VCaP (cell line): ENCODE results near the gene CEMIP.
A peak's percentile ranks its signal among the peaks of the same experiment; 100 is the strongest.

Experiments used
- H3K27ac ChIP-seq: fragments of 450-650 bp; 2 replicates; pipeline ENCODE4 v1.5.1; 2017
- TF ChIP-seq, protein P1 (sequence below): fragments of 450-650 bp; conservative IDR thresholded peaks from 2 replicates; pipeline ENCODE4 v1.5.1; 2017; ENCODE audit warnings: mild to moderate bottlenecking, moderate library complexity

CEMIP gene, protein sequence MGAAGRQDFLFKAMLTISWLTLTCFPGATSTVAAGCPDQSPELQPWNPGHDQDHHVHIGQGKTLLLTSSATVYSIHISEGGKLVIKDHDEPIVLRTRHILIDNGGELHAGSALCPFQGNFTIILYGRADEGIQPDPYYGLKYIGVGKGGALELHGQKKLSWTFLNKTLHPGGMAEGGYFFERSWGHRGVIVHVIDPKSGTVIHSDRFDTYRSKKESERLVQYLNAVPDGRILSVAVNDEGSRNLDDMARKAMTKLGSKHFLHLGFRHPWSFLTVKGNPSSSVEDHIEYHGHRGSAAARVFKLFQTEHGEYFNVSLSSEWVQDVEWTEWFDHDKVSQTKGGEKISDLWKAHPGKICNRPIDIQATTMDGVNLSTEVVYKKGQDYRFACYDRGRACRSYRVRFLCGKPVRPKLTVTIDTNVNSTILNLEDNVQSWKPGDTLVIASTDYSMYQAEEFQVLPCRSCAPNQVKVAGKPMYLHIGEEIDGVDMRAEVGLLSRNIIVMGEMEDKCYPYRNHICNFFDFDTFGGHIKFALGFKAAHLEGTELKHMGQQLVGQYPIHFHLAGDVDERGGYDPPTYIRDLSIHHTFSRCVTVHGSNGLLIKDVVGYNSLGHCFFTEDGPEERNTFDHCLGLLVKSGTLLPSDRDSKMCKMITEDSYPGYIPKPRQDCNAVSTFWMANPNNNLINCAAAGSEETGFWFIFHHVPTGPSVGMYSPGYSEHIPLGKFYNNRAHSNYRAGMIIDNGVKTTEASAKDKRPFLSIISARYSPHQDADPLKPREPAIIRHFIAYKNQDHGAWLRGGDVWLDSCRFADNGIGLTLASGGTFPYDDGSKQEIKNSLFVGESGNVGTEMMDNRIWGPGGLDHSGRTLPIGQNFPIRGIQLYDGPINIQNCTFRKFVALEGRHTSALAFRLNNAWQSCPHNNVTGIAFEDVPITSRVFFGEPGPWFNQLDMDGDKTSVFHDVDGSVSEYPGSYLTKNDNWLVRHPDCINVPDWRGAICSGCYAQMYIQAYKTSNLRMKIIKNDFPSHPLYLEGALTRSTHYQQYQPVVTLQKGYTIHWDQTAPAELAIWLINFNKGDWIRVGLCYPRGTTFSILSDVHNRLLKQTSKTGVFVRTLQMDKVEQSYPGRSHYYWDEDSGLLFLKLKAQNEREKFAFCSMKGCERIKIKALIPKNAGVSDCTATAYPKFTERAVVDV (N-terminal part only)

GRCh38 chr15:80778964-80779657, at the start of gene CEMIP:
Gene CEMIP, plus strand, starts transcription at chr15:80779370. Its CDS starts 94,510 bp downstream, at chr15:80873880.
- peak within 1 kb of the TSS; percentile 72 for H3K27ac ChIP-seq
- TF ChIP-seq, protein P1, sequence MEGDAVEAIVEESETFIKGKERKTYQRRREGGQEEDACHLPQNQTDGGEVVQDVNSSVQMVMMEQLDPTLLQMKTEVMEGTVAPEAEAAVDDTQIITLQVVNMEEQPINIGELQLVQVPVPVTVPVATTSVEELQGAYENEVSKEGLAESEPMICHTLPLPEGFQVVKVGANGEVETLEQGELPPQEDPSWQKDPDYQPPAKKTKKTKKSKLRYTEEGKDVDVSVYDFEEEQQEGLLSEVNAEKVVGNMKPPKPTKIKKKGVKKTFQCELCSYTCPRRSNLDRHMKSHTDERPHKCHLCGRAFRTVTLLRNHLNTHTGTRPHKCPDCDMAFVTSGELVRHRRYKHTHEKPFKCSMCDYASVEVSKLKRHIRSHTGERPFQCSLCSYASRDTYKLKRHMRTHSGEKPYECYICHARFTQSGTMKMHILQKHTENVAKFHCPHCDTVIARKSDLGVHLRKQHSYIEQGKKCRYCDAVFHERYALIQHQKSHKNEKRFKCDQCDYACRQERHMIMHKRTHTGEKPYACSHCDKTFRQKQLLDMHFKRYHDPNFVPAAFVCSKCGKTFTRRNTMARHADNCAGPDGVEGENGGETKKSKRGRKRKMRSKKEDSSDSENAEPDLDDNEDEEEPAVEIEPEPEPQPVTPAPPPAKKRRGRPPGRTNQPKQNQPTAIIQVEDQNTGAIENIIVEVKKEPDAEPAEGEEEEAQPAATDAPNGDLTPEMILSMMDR: peak; percentile 100

GRCh38 chr15:80730387-80730786, 48.8 kb upstream of the CEMIP start:
- H3K27ac ChIP-seq: no peak overlapping the region
- TF ChIP-seq, protein P1: no peak

DNA sequence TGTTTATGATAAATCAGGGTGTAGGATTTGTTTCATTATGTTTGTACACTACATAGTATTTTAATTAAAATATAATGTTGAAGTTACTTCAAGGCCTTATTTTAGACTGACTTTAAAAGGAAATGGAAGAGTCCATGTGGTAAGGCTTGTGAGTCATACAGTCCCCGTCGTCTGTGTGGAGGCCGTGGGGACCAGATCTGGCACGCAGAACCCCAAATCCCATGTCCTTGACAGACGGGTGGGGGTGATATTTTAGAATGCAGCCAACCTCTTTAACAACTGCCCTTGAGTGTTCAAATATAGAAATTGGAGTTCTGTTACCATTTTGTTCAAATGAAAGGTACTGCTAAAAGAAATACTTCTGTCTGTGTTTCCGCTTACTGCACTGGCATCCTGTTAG, 48.2 kb upstream of the CEMIP start:
- no peak overlapping the region for H3K27ac ChIP-seq
- TF ChIP-seq, protein P1: no peak

DNA sequence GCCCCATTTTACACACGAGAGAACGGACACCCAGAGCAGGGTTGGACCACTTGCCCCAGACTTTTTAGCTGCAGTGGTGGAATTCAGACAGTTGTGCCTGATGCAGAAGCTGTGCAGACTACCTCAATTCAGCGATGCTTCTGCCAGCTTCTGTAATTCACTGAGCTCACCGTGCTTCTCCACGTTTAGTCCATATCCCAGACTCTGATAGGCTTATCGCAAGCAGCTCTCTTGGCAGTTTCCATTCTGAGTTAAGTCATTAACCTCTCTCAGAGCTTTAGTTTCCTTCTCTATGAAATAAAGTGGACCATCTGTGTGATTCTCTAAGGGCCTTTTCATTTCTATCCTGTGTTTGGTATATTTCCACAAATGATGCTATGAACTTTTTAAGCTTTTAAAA, 47.0 kb upstream of the CEMIP start:
- TF ChIP-seq, protein P1: no peak
- H3K27ac ChIP-seq: no peak overlapping the region; the same call in 1 of the 2 replicates

DNA sequence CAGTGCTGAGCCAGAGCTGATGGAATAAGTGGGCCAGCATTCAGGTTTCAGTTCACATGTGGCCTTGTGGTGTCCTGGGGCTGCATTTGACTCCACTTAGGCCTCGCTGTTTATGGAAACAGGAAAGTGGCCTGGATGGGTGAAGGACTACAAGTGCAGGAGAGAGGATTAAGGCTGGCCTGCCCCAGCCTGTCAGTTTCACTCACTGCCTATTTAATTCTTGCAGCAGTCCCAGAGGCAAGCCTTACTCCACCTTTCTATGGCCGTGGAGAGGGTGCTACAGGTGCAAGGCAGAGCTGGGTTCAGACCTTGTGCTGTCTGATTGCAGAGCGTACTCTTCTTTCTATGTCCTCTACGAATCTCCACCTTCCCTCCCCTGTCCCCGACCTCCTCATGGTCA, 46.4 kb upstream of the CEMIP start:
- TF ChIP-seq, protein P1: no peak

GRCh38 chr15:80733460-80733859, 45.7 kb upstream of the CEMIP start:
- H3K27ac ChIP-seq: peak overlapping the region; percentile 31; the same call in 1 of the 2 replicates
- TF ChIP-seq, protein P1: no peak

More for the DNA sequence above, 46.4 kb upstream of the CEMIP start:
- peak overlapping the region; percentile 31; the same call in 1 of the 2 replicates for H3K27ac ChIP-seq
